Activated CD4-positive, alpha-beta T cell treated with anti-CD3 and anti-CD28 coated beads, Interleukin-2, amount 10 ng/mL, durations not matched to agents 24 days and 14 days (primary cell): ENCODE results near the gene KDM2A. TPM values are rescaled to one million over a fixed set of nuclear protein-coding genes. Genes with fewer than 3 reads are reported as not detected.
"Not testable (repeated sequence)": the region's sequence is repeated elsewhere in the genome, so short reads cannot be mapped to it uniquely, and the experiment has no call there.

Experiments used
- DNase-seq: peaks from one replicate; pipeline ENCODE4 v3.0.0; 2022
- H3K27ac Mint-ChIP-seq: one replicate; pipeline ENCODE4 v1.8.0; 2022; ENCODE audit warnings: mild to moderate bottlenecking, mixed read lengths
- H3K27me3 Mint-ChIP-seq: one replicate; pipeline ENCODE4 v1.8.0; 2022; ENCODE audit warnings: mixed read lengths
- H3K36me3 Mint-ChIP-seq: one replicate; pipeline ENCODE4 v1.8.0; 2022; ENCODE audit warnings: low read depth, mild to moderate bottlenecking, mixed read lengths
- H3K4me1 Mint-ChIP-seq: one replicate; pipeline ENCODE4 v1.8.0; 2021; ENCODE audit warnings: mixed read lengths
- H3K4me3 Mint-ChIP-seq: one replicate; pipeline ENCODE4 v1.8.0; 2022; ENCODE audit warnings: mild to moderate bottlenecking, moderate library complexity, mixed read lengths
- H3K9me3 Mint-ChIP-seq: one replicate; pipeline ENCODE4 v1.8.0; 2021; ENCODE audit warnings: mixed read lengths
- intact Hi-C: fragments of 100-400 bp; cut with micrococcal nuclease; formaldehyde crosslinking; loops from one replicate; pipeline ENCODE4 v1.15.1; 2023
- total RNA-seq: library from RNA; stranded (reverse); gene quantifications from 2 replicates; pipeline ENCODE4 v1.2.3, GENCODE V29; 2022

KDM2A gene
- total RNA-seq, 1 donor from 2014 or later: 102 TPM

DNA sequence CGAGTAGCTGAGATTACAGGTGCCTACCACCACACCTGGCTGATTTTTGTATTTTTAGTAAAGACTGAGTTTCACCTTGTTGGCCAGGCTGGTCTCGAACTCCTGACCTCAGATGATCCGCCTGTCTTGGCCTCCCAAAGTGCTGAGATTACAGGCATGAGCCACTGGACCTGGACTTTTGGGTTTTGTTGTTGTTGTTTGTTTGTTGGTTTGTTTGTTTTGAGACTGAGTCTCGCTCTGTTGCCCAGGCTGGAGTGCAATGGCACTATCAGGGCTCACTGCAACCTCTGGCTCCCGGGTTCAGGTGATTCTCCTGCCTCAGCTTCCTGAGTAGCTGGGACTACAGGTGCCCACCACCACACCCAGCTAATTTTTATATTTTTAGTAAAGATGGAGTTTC lies 4.7 kb downstream of the KDM2A start:
- H3K27me3 Mint-ChIP-seq, DNase-seq, H3K27ac Mint-ChIP-seq, H3K4me3 Mint-ChIP-seq, H3K9me3 Mint-ChIP-seq: not testable (repeated sequence)
- intact Hi-C loops: loop anchor here (5.0 to 10.0 kb wide), 2 partner anchors 38 to 169 kb away; partner anchors contain the start of gene PC
- Mint-ChIP-seq H3K36me3 (peaks cover 37% of the 10 kb centered on the region), H3K4me1 (peaks cover 26% of the 10 kb centered on the region)

DNA sequence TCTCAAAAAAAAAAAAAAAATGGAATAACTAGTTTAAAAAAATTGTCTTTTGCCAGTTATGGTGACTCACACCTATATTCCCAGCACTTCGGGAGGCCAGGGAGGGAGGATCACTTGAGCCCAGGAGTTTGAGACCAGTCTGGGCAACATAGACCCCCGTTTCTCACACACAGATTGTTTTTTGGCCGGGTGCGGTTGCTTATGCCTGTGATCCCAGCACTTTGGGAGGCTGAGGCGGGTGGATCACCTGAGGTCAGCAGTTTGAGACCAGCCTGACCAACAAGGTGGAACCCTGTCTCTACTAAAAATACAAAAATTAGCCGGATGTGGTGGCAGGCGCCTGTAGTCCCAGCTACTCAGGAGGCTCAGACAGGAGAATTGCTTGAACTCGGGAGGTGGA lies 7.2 kb downstream of the KDM2A start:
- H3K27me3 Mint-ChIP-seq, H3K4me3 Mint-ChIP-seq, H3K27ac Mint-ChIP-seq, DNase-seq, H3K9me3 Mint-ChIP-seq: not testable (repeated sequence)
- H3K36me3 Mint-ChIP-seq: peaks cover 33% of the 10 kb centered on the region
- H3K4me1 Mint-ChIP-seq: peaks cover 19% of the 10 kb centered on the region
- intact Hi-C loops: loop anchor here (10.0 kb wide), 1 partner anchor 171 kb away; the partner anchor contains the start of gene PC

DNA sequence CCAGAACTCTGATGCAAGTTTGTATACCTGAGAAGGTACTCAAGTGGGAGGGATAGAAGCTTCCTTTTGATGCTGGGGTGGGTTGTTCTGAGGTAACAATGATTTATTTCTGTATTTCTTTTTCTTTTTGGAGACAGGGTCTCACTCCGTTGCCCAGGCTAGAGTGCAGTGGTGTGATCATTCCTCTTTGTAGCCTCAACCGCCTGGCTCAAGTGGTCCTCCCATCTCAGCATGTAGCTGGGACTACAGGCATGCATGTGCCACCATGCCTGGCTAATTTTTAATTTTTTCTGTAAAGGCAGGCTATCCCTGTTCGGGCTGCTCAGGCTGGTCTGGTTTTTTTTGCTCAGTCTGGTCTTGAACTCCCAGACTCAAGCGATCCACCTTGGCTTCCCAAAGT lies 7.9 kb downstream of the KDM2A start:
- H3K4me3 Mint-ChIP-seq: no peak overlapping the region
- no peaks in the 10 kb centered on the region for H3K27me3 Mint-ChIP-seq
- intact Hi-C loops: loop anchor here (10.0 kb wide), 1 partner anchor 172 kb away; the partner anchor contains the start of gene PC
- no peak for DNase-seq
- peaks cover 14% of the 10 kb centered on the region for H3K4me1 Mint-ChIP-seq
- no peaks in the 10 kb centered on the region for H3K9me3 Mint-ChIP-seq
- peaks cover 32% of the 10 kb centered on the region for H3K36me3 Mint-ChIP-seq
- no peak overlapping the region for H3K27ac Mint-ChIP-seq

DNA sequence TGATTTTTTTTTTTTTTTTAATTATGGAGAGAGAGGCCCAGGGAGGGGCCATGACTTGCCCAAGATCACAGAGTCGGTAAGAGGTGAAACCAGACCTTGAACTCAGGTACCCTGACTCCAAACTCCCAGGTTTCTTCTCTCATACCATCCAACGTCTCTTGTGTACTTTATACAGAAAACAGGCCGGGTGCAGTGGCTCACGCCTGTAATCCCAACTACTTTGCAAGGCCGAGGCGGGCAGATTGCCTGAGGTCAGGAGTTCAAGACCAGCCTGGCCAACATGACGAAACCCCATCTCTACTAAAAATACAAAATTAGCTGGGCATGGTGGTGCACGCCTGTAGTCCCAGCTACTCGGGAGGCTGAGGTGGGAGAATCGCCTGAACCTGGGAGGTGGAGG lies 11.8 kb downstream of the KDM2A start:
- H3K4me3 Mint-ChIP-seq, H3K4me1 Mint-ChIP-seq, H3K27ac Mint-ChIP-seq, DNase-seq, intact Hi-C loops, H3K27me3 Mint-ChIP-seq, H3K9me3 Mint-ChIP-seq: not testable (repeated sequence)
- peaks cover 49% of the 10 kb centered on the region for H3K36me3 Mint-ChIP-seq

DNA sequence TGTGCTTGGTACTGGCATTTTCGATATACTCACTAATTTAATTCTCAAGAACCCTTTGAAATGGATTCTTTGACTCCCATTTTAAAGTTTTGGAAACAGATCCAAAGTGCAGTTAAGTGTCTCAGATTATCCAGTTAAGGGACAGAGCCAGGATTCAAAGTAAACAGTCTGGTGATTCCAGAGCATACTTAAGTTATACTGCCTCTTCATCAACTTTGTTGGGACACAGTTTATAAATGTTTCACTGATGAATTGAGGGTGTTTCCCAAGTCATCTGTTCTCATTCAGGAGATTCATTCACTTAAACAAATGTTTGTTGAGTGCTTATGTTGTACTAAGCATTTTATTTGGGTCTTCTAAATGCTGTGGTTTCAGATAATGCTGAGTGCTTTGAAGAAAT lies 17.1 kb downstream of the KDM2A start:
- DNase-seq: no peak
- no peak overlapping the region for H3K4me3 Mint-ChIP-seq
- peaks cover 8% of the 10 kb centered on the region for H3K4me1 Mint-ChIP-seq
- H3K27ac Mint-ChIP-seq: no peak overlapping the region
- no peaks in the 10 kb centered on the region for H3K27me3 Mint-ChIP-seq
- H3K36me3 Mint-ChIP-seq: peaks cover 68% of the 10 kb centered on the region
- intact Hi-C loops: no loop called here
- H3K9me3 Mint-ChIP-seq: no peaks in the 10 kb centered on the region

DNA sequence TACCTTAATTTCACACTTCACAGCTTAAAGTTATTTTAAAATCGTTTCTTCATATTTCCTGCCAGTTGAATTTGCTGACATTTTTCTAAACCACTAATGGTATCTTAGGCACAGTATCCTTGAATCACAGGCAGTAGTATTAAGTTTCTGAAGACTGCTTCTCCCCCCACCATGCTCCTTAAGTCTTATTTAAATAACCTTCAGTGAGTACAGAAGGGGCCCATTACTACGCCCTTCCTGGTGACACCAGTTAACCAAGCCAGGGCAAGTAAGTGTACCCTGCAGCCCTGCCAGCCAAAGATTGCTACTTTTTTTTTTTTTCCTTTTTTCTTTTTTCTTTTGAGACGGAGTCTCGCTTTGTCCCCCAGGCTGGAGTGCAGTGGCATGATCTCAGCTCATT lies 19.9 kb downstream of the KDM2A start:
- peaks cover 7% of the 10 kb centered on the region for H3K4me1 Mint-ChIP-seq
- H3K36me3 Mint-ChIP-seq: peaks cover 58% of the 10 kb centered on the region
- no peak for DNase-seq
- no peak overlapping the region for H3K4me3 Mint-ChIP-seq
- H3K9me3 Mint-ChIP-seq: no peaks in the 10 kb centered on the region
- intact Hi-C loops: no loop called here
- no peak overlapping the region for H3K27ac Mint-ChIP-seq
- H3K27me3 Mint-ChIP-seq: no peaks in the 10 kb centered on the region

DNA sequence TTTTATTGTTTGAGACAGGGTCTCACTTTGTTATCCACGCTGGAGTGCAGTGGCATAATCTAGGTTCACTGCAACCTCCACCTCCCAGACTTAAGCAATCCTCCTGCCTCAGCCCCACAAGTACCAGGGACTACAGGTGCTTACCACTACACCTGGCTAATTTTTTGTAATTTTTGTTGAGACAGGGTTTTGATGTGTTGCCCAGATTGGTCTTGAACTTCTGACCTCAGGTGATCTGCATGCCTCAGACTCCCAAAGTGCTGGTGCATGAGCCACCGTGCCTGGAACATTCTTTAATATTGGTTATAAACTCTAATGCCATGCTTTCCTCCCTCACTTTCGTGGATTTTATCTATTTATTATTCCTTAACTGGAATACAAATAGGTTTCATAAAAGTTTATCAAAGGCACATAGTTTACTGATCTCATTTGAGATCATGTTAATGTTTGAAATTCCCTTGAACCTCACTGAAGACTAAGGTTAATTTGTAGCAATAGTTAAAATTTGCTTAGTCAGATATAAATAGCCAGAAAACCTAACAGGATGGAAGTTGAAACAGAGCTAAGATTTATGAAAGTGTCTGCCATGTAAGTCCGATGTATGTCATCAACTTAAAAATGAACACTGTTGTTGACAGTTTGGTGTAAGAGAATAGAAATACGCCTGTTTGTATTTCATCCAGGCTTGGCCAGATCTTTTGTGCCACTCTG lies 27.6 kb downstream of the KDM2A start:
- DNase-seq: no peak
- Mint-ChIP-seq H3K4me3 (no peak overlapping the region), H3K9me3 (no peaks in the 10 kb centered on the region), H3K27ac (no peak overlapping the region), H3K36me3 (peaks cover 31% of the 10 kb centered on the region), H3K27me3 (no peaks in the 10 kb centered on the region), H3K4me1 (peaks cover 6% of the 10 kb centered on the region)
- intact Hi-C loops: no loop called here

DNA sequence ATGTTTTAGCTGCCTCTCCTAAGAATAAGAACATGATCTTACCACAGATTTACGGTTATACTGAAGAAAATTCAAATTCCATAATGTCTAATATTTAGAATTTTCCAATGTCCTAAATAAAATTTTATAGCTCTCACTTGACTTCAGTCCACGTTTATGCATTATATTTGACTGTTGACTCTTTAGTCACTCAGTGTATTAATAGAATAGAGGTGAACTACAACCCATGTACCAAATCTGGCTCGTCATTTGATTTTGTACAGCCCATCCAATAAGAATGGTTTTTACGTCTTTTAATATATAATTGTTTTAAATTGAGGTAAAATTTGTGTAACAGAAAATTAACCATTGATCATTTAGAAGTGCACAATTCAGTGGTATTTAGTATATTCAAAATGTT lies 34.9 kb downstream of the KDM2A start:
- no peaks in the 10 kb centered on the region for H3K9me3 Mint-ChIP-seq
- H3K27me3 Mint-ChIP-seq: no peaks in the 10 kb centered on the region
- intact Hi-C loops: no loop called here
- no peak overlapping the region for H3K4me3 Mint-ChIP-seq
- DNase-seq: no peak
- H3K36me3 Mint-ChIP-seq: peaks cover 13% of the 10 kb centered on the region
- H3K4me1 Mint-ChIP-seq: peaks cover 2% of the 10 kb centered on the region
- H3K27ac Mint-ChIP-seq: no peak overlapping the region

DNA sequence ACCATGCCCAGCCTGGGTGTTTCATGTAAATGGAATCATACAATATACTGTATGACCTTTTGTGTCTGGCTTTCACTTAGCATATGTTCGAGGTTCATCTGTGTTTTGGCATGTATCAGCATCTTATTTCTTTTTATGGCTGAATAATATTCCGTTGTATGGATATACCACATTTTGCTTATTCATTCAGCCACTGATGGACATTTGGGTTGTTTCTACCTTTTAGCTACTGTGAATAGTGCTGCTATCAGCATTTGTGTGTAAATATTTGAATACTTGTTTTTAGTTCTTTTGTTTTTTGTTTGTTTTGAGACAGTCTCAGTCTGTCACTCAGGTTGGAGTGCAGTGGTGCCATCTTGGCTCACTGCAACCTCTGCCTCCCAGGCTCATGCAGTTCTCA lies 35.7 kb downstream of the KDM2A start:
- H3K4me3 Mint-ChIP-seq: no peak overlapping the region
- H3K4me1 Mint-ChIP-seq: peaks cover 5% of the 10 kb centered on the region
- intact Hi-C loops: no loop called here
- H3K27ac Mint-ChIP-seq: no peak overlapping the region
- no peaks in the 10 kb centered on the region for H3K27me3 Mint-ChIP-seq
- DNase-seq: no peak
- H3K9me3 Mint-ChIP-seq: no peaks in the 10 kb centered on the region
- peaks cover 19% of the 10 kb centered on the region for H3K36me3 Mint-ChIP-seq

DNA sequence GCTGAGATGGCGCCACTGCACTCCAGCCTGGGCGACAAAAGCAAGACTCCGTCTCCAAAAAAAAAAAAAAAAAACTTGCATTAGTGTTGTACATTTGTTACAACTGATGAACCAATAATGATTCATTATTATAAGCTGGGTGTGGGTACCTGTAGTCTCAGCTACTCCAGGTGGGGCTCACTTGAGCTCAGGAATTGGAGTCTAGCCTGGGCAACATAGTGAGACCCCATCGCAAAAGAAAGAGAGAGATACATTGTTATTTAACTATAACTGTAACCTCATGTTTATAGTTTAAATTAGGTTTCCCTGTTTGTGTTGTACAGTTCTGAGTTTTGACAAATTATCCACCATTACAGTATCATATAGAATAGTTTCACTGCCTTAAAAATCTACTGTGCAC lies 38.6 kb downstream of the KDM2A start:
- H3K27me3 Mint-ChIP-seq: no peaks in the 10 kb centered on the region
- no peak for DNase-seq
- no peaks in the 10 kb centered on the region for H3K9me3 Mint-ChIP-seq
- intact Hi-C loops: no loop called here
- H3K4me3 Mint-ChIP-seq: no peak overlapping the region
- H3K4me1 Mint-ChIP-seq: peaks cover 12% of the 10 kb centered on the region
- H3K27ac Mint-ChIP-seq: no peak overlapping the region
- H3K36me3 Mint-ChIP-seq: peaks cover 11% of the 10 kb centered on the region

DNA sequence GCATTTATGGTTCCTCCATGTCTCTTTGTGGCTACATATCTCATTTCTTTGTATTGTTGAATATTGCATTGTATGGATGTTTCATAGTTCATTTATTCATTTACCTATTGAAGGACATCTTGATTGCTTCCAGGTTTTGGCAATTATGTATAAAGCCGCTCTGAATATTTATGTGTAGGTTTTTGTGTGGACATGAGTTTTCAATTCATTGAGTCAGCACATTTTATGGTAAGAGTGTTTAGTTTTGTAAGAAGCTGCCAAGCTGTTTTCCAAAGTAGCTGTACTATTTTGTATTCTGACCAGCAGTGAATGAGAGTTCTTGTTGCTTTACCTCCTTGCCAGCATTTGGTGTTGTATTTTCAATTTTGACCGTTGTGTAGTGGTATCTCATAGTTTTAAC lies 39.2 kb downstream of the KDM2A start:
- intact Hi-C loops: no loop called here
- Mint-ChIP-seq H3K4me3 (no peak overlapping the region), H3K4me1 (peaks cover 15% of the 10 kb centered on the region), H3K36me3 (peaks cover 15% of the 10 kb centered on the region), H3K27ac (no peak overlapping the region), H3K9me3 (no peaks in the 10 kb centered on the region), H3K27me3 (no peaks in the 10 kb centered on the region)
- no peak for DNase-seq

DNA sequence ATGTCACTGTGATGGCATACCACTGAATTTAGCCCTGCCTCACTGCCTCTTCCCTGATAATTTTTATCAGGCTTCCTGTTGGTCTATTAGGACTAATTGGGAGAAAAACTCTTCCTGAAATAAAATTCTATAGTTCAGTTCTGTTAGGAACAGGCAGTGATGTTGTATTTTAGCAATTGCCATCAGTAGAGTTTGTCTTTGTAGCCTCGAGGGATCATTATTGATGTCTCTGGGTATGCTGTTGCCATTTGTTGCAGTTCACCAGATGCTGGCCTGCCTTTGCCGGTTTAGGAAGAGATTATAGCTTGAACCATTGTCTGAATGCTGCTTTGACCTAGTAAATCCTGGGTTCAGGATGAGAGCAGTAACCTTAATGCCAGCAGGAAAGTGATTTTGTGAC lies 41.0 kb downstream of the KDM2A start:
- DNase-seq: no peak
- Mint-ChIP-seq H3K4me1 (peaks cover 19% of the 10 kb centered on the region), H3K9me3 (no peaks in the 10 kb centered on the region), H3K27me3 (no peaks in the 10 kb centered on the region), H3K27ac (peak overlapping the region; percentile 24), H3K36me3 (peaks cover 22% of the 10 kb centered on the region), H3K4me3 (no peak overlapping the region)
- intact Hi-C loops: loop anchor here (5.0 kb wide), 1 partner anchor 38 kb away; no protein-coding TSS in a partner anchor

DNA sequence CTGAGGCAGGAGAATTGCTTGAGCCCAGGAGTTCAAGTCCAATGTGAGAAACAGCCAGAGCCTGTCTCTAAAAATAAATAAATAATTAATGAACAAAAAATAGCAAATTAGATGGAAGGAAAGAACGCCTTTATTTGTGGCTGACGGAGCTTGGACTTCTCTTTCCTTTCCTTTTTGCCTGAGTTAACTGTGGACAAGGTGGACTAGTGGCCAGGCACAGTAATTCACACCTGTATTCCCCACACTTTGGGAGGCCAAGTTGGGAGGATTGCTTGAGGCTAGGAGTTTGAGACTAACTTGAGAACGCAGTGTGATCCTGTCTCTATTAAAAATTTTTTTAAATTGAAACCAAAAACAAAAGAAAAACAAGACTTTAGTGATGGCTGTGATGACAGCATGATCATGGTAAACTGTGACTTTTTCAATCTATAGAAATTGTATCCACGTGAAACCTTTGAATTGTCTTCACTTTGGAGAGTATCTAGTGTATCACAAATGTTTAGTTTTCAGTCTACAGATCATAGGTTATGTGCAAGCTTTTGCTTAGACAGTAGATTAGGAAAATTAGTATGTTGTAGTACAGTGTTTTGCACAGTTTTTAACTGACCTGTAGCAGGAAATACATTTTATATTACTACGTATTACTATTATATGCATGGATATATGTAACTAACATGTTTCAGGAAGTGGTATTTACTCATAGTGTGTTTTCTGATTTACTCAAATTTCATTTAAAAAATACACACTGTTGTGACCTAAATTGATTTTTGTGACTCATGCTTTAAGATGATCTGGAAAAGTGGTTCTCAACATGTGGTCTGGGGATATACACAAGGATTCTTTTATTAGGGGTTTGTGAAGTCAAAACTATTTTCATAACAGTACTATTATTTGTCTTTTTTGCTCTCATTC lies 42.1 kb downstream of the KDM2A start:
- H3K9me3 Mint-ChIP-seq: no peaks in the 10 kb centered on the region
- H3K27ac Mint-ChIP-seq: peak overlapping the region; percentile 29
- no peaks in the 10 kb centered on the region for H3K27me3 Mint-ChIP-seq
- no peak for DNase-seq
- H3K36me3 Mint-ChIP-seq: peaks cover 25% of the 10 kb centered on the region
- no peak overlapping the region for H3K4me3 Mint-ChIP-seq
- intact Hi-C loops: loop anchor here (5.0 kb wide), 1 partner anchor 39 kb away; no protein-coding TSS in a partner anchor
- H3K4me1 Mint-ChIP-seq: peaks cover 24% of the 10 kb centered on the region

DNA sequence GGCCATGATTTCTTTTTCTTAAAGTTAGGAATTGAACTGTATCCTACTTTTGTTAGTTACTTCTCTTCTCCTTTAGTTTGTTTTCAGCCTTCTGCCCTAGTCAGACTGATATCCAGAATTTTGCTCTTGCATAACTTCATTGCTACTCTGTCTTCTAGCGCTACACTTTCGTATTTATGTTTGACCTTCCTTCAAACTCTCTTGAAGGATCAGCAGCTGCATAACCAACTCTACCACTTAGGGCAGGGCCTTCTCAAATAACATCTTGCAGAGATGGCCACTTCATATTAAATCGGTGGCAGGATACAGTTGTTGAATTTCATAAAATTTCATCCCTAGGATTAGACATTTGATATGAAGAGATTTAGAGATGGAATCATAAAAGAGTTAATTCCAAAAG lies 43.9 kb downstream of the KDM2A start:
- no peak overlapping the region for H3K27ac Mint-ChIP-seq
- no peak overlapping the region for H3K4me3 Mint-ChIP-seq
- no peak for DNase-seq
- no peaks in the 10 kb centered on the region for H3K9me3 Mint-ChIP-seq
- intact Hi-C loops: loop anchor here (5.0 kb wide), 1 partner anchor 41 kb away; no protein-coding TSS in a partner anchor
- H3K27me3 Mint-ChIP-seq: no peaks in the 10 kb centered on the region
- H3K4me1 Mint-ChIP-seq: peaks cover 26% of the 10 kb centered on the region
- peaks cover 23% of the 10 kb centered on the region for H3K36me3 Mint-ChIP-seq
